GM23248 (cell line): Measurements from ENCODE around the gene RALY. TPM values are rescaled to one million over a fixed set of nuclear protein-coding genes. Genes with fewer than 3 reads are reported as not detected.

Experiments used
- DNase-seq: peaks from one replicate; pipeline ENCODE4 v3.0.0-alpha.2; 2015
- H2AFZ ChIP-seq: fragments of 200-600 bp; sonication (generic); 2 replicates; pipeline ENCODE4 v1.6.1; 2016; ENCODE audit warnings: antibody characterized with exemption
- H3F3A ChIP-seq: fragments of 200-600 bp; sonication (generic); 2 replicates; pipeline ENCODE4 v1.6.1; 2016; ENCODE audit warnings: mild to moderate bottlenecking, antibody characterized with exemption, mixed run types; ENCODE audit not compliant: insufficient read depth
- H3K27ac ChIP-seq: fragments of 200-600 bp; sonication (generic); 2 replicates; pipeline ENCODE4 v1.5.1; 2016; ENCODE audit warnings: mild to moderate bottlenecking
- H3K27me3 ChIP-seq: fragments of 200-600 bp; sonication (generic); replicated peaks from 2 replicates; pipeline ENCODE4 v1.6.1; 2016; ENCODE audit warnings: mild to moderate bottlenecking; ENCODE audit not compliant: insufficient read depth
- H3K36me3 ChIP-seq: fragments of 200-600 bp; sonication (generic); 2 replicates; pipeline ENCODE4 v1.6.1; 2016; ENCODE audit warnings: low read depth, mild to moderate bottlenecking
- H3K4me1 ChIP-seq: fragments of 200-600 bp; sonication (generic); 2 replicates; pipeline ENCODE4 v1.6.1; 2016; ENCODE audit warnings: mild to moderate bottlenecking; ENCODE audit not compliant: insufficient read depth
- H3K4me2 ChIP-seq: fragments of 200-600 bp; sonication (generic); one replicate; pipeline ENCODE4 v1.6.1; 2016; ENCODE audit warnings: mild to moderate bottlenecking; ENCODE audit not compliant: unreplicated experiment
- H3K4me3 ChIP-seq: fragments of 200-600 bp; sonication (generic); 2 replicates; pipeline ENCODE4 v1.5.1; 2016; ENCODE audit warnings: mild to moderate bottlenecking
- H3K79me2 ChIP-seq: fragments of 200-600 bp; sonication (generic); 2 replicates; pipeline ENCODE4 v1.6.1; 2016; ENCODE audit warnings: mild to moderate bottlenecking; ENCODE audit not compliant: insufficient read depth
- H3K9ac ChIP-seq: fragments of 200-600 bp; sonication (generic); 2 replicates; pipeline ENCODE4 v1.6.1; 2016; ENCODE audit warnings: mild to moderate bottlenecking
- H3K9me2 ChIP-seq: fragments of 200-600 bp; sonication (generic); 2 replicates; pipeline ENCODE4 v1.6.1; 2016; ENCODE audit warnings: mixed run types, mild to moderate bottlenecking, moderate library complexity; ENCODE audit not compliant: insufficient read depth
- H3K9me3 ChIP-seq: fragments of 200-600 bp; sonication (generic); one replicate; pipeline ENCODE4 v1.6.1; 2017; ENCODE audit warnings: low read depth
- H4K20me1 ChIP-seq: fragments of 200-600 bp; sonication (generic); 2 replicates; pipeline ENCODE4 v1.6.0; 2016; ENCODE audit not compliant: insufficient read depth
- EZH2 ChIP-seq: fragments of 200-600 bp; sonication (generic); IDR thresholded peaks from 2 replicates; pipeline ENCODE4 v1.6.1; 2018; ENCODE audit warnings: antibody characterized with exemption, mild to moderate bottlenecking; ENCODE audit not compliant: insufficient read depth, poor library complexity, severe bottlenecking
- EZH2phosphoT487 ChIP-seq: fragments of 200-600 bp; sonication (generic); IDR thresholded peaks from 2 replicates; pipeline ENCODE4 v1.6.1; 2018; ENCODE audit warnings: antibody characterized with exemption, moderate library complexity, mild to moderate bottlenecking, low read depth; ENCODE audit not compliant: insufficient read depth
- WGBS, 2 experiments: methylation state at CpG; one replicate each; pipeline ENCODE4 v1.1.6; 2015 to 2017; ENCODE audit warnings: low lambda C conversion rate in 2 of 2, low coverage in 1 of 2; ENCODE audit errors: missing lambda C conversion rate in 2 of 2; 5-methylcytosine and 5-hydroxymethylcytosine counted together
- in situ Hi-C: fragments of 300-500 bp; cut with MboI; formaldehyde crosslinking; loops from 2 replicates; pipeline ENCODE4 v1.15.0; 2020
- polyA plus RNA-seq: library from polyadenylated mRNA; unstranded; fragments of >200 nt; fragmentation: Nextera tagmentation; extraction: Ambion mirVana; gene quantifications from 2 replicates; pipeline ENCODE4 v1.2.1, GENCODE V29; 2016
- total RNA-seq: library from RNA; depleted of rRNA; stranded (reverse); fragments of >200 nt; shearing (Covaris generic); gene quantifications from 2 replicates; pipeline ENCODE4 v1.2.3, GENCODE V29; 2014

The RALY gene
- total and polyA plus RNA-seq, 2 experiments from 2014 or later, result 66.3 to 107 TPM

GRCh38 chr20:34070079-34070439, 76.3 kb downstream of the RALY start:
- in situ Hi-C loops, result loop anchor here (10.0 kb wide), 1 partner anchor 205 kb away; no protein-coding TSS in a partner anchor
- no peak overlapping the region for H3K4me3 ChIP-seq
- no peaks in the 10 kb centered on the region for H3K27me3 ChIP-seq
- TF ChIP-seq EZH2phosphoT487 (no peak), EZH2 (no peak)
- peaks cover 69% of the 10 kb centered on the region for H3K79me2 ChIP-seq
- peaks cover 16% of the 10 kb centered on the region; the same call in 1 of the 2 replicates for H3F3A ChIP-seq
- no peaks in the 10 kb centered on the region for H3K36me3 ChIP-seq
- H4K20me1 ChIP-seq, result peaks cover 3% of the 10 kb centered on the region; the same call in 1 of the 2 replicates
- no peak overlapping the region for H2AFZ ChIP-seq
- WGBS, 2 experiments, result 57 to 65% methylated on average over 3 of the region's 3 CpGs
- H3K9ac ChIP-seq, result no peak overlapping the region
- no peaks in the 10 kb centered on the region for H3K9me3 ChIP-seq
- no peak overlapping the region for H3K27ac ChIP-seq
- no peaks in the 10 kb centered on the region for H3K9me2 ChIP-seq
- peaks cover 25% of the 10 kb centered on the region for H3K4me1 ChIP-seq
- no peak for DNase-seq
- no peak overlapping the region for H3K4me2 ChIP-seq

- Histone ChIP-seq H3K79me2 (peaks cover 63% of the 10 kb centered on the region), H3K27me3 (no peaks in the 10 kb centered on the region), H3K4me2 (no peak overlapping the region), H3K9ac (no peak overlapping the region), H3F3A (0 out of 2 replicates have a peak, but pooled peaks cover 8% of the 10 kb centered on the region), H4K20me1 (no peaks in the 10 kb centered on the region; the same call in 1 of the 2 replicates), H2AFZ (no peak overlapping the region), H3K36me3 (no peaks in the 10 kb centered on the region), H3K4me1 (peaks cover 17% of the 10 kb centered on the region), H3K9me2 (no peaks in the 10 kb centered on the region), H3K4me3 (no peak overlapping the region), H3K27ac (no peak overlapping the region), H3K9me3 (no peaks in the 10 kb centered on the region)
- WGBS, 2 experiments, result 63 to 70% methylated on average over 8 of the region's 8 CpGs
- no peak for DNase-seq
- TF ChIP-seq EZH2phosphoT487, result no peak
- no peak for TF ChIP-seq EZH2
- in situ Hi-C loops, result loop anchor here (10.0 kb wide), 1 partner anchor 206 kb away; no protein-coding TSS in a partner anchor
These were observed 77.1 kb downstream of the RALY start for GRCh38 chr20:34070859-34071258.

GRCh38 chr20:34072076-34072475, 78.4 kb downstream of the RALY start:
- Histone ChIP-seq H3K36me3 (no peaks in the 10 kb centered on the region), H3K79me2 (peaks cover 58% of the 10 kb centered on the region), H3K27me3 (no peaks in the 10 kb centered on the region), H3K9me2 (no peaks in the 10 kb centered on the region), H3F3A (0 out of 2 replicates have a peak, but pooled peaks cover under 1% of the 10 kb centered on the region), H2AFZ (no peak overlapping the region), H3K4me2 (no peak overlapping the region), H3K4me3 (no peak overlapping the region), H4K20me1 (no peaks in the 10 kb centered on the region), H3K27ac (no peak overlapping the region), H3K9ac (no peak overlapping the region), H3K4me1 (peaks cover 6% of the 10 kb centered on the region), H3K9me3 (no peaks in the 10 kb centered on the region)
- in situ Hi-C loops, result loop anchor here (10.0 kb wide), 1 partner anchor 207 kb away; no protein-coding TSS in a partner anchor
- TF ChIP-seq EZH2phosphoT487 (no peak), EZH2 (no peak)
- no peak for DNase-seq
- 85 to 88% methylated on average over 8 of the region's 8 CpGs for WGBS, 2 experiments

GRCh38 chr20:34072778-34073177, 79.1 kb downstream of the RALY start:
- no peaks in the 10 kb centered on the region for H3K9me3 ChIP-seq
- H3K27ac ChIP-seq, result no peak overlapping the region
- H2AFZ ChIP-seq, result no peak overlapping the region
- in situ Hi-C loops, result loop anchor here (10.0 kb wide), 1 partner anchor 208 kb away; no protein-coding TSS in a partner anchor
- no peak overlapping the region for H3K9ac ChIP-seq
- no peaks in the 10 kb centered on the region for H3K27me3 ChIP-seq
- no peaks in the 10 kb centered on the region for H4K20me1 ChIP-seq
- H3K4me2 ChIP-seq, result no peak overlapping the region
- H3K79me2 ChIP-seq, result peaks cover 51% of the 10 kb centered on the region
- TF ChIP-seq EZH2, result no peak
- H3F3A ChIP-seq, result no peaks in the 10 kb centered on the region
- H3K4me1 ChIP-seq, result peaks cover 3% of the 10 kb centered on the region; the same call in 1 of the 2 replicates
- WGBS, 2 experiments, result 90 to 97% methylated on average over 1 of the region's 1 CpG
- no peak for DNase-seq
- H3K9me2 ChIP-seq, result no peaks in the 10 kb centered on the region
- H3K36me3 ChIP-seq, result no peaks in the 10 kb centered on the region
- no peak overlapping the region for H3K4me3 ChIP-seq
